HG03439 (cell line): Measurements from ENCODE around the gene FAM117A.

Experiments
- ATAC-seq: cut with Tn5 transposase; IDR thresholded peaks from one replicate; pipeline ENCODE4 v1.9.1; 2021; ENCODE audit warnings: mild to moderate bottlenecking, moderate library complexity; ENCODE audit not compliant: unreplicated experiment

Gene FAM117A

GRCh38 chr17:49715216-49715615, 48.7 kb downstream of the FAM117A start:
- ATAC-seq = no peak

DNA sequence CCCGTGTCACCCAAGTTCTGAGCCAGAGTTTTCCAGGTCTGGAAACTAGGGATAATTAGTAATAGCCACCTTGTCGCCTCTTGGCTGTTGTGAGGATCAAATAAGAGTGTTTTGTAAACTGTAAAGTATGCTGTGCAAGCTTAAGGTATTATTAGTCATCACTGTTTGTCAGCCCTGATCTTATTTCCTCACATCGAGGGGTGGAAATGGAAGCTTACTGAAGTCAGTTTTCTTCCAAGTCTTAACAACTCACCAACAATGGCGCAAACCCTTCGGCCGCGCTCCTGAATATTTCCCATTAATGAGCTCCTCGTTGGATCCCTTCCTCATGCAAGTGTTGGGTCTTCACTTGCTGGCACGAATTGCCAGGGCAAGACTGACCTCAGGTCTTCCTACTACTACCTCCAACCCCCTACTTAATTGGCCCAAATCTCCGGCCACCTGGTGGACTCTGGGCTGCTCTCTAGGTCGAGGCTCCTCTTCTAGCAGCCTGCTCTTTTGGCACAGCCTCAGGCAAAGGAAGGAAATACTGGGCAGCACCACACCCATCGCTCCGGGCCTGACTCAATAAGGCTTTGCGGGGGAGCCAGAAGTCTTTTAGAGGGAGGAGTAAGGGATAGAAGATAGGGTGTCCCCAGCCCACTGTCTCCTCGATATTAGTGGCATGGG, 55.3 kb downstream of the FAM117A start:
- ATAC-seq = no peak

DNA sequence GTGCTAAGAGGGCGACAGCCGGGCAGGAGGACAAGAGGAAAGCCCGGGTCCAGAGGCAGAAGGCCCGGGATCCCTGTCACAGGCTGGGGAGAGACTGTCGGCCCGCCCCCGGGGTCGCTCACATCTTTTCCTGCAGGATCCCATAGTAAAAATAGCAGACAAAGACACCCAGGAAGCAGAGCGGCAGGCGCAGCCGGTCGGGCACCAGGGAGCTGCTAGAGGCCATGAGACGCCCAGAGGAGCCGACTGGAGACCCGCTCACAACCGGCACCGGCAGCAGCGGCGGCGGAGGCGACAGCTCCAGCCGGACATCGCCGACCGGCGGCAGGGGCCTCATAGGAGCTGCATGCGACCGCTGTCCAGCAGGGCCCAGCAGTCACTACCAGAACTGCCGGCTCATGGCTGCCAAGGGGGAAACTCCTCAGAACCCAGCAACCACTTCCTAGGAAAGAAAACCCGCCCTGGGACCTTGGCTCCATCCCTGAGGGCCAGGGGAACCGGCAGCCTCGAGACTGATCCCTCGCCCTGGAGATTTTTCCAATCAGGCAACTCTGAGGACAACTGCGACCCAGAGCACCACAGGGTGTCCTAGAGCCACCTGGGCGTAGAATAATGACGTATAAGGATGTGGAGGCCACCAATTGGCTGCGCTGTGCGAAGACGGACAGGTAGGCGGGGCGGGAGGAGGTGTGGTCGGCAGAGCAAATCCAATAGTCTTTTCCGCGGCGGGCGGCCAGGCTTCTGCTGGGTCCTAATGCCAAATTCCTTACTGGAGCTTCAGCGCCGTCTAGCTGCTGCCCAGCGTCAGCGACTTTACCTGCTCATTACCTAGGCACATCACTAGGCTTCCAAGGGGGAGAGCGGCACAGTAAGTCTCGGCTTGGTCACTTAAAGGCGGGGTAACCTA, 56.1 kb downstream of the FAM117A start, which contains the start of gene SLC35B1:
SLC35B1 (minus strand) TSS at position 357 of the 907 bp plus-strand sequence; CDS start at position 226, 131 bp downstream.
- ATAC-seq = peak; percentile 93

GRCh38 chr17:49707246-49707607, 56.7 kb downstream of the FAM117A start:
- ATAC-seq = no peak

DNA sequence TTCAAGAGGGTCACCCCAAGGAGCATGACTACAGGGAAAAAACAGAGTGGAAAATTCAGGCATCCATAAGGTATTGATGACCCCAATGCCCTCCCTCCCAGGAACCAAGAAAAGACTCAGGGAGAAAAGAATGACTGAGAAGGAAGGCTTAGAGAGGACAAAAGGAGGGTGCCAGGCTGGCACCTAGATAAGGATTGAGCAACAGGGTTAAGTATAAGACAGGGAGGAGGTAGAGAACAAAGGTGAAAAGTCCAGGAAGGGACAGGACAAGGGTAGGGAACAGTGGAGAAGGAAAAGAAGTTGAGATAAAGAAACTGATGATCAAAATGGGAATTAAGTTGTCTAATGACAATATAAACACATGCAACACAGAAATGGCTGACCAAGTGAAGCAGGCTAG, 58.7 kb downstream of the FAM117A start:
- ATAC-seq = no peak

DNA sequence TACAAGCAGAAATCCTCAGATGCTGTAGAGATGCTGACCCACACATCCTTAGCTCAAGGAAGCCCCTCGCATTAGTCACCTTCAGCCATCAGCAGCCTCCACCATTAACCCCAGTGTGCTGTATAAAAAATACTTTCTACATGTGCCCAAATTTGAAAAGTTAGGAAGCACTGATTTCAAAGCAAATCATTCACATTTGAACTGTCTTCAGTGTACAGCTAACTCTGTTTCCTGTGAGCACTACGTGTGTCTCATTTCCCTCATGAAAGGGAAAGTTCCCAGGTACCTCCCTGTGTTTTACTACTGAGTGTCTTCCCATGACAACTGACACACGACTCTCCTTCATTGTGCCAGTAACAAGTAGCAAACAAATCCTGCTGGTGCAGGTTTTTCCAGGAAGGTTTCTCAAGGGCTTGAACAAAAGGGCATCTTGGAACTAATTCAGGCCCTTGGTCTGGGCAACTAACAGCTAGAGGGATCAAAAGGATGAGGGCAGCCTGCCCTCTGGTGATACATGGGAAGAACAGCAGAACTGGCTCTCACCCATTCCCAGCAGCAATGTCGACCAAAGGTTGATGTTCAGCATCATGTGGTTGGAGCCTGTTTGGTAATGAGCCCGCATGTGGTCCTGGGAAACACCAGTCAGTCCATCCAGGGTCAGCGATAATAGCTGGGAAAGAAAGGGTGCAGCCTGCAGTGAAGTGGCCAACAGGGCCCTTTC, 60.2 kb downstream of the FAM117A start:
- ATAC-seq = no peak

GRCh38 chr17:49700960-49701359, 63.0 kb downstream of the FAM117A start:
- ATAC-seq = no peak

- no peak for ATAC-seq
Measured at GRCh38 chr17:49699966-49700575, 63.9 kb downstream of the FAM117A start.

GRCh38 chr17:49698005-49698404, 65.9 kb downstream of the FAM117A start:
- no peak for ATAC-seq

DNA sequence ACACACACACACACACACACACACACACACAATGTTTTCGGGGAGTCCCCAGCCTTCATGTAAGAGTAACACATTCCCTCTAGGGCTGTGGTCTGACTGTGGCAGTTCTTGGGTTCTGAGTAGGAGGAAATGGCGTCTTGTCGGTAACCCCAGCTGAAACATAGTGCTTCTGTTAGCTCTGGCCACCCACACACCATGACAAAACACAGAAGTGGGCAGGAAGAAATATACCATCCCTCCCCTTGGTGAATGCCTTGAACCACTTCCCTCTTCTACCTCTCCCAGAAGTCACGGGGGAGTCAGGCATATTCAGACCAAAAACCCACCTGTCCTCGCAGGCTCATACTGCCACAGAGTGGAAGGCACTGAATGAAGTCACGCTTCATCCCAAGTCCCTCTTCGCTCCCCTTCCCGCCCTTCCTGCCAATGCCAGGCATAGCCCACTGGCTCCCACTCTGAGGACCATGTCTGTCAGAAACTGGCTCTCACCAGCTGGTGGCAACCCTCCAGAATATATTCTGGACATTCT, 67.6 kb downstream of the FAM117A start:
- ATAC-seq = peak; percentile 41

- no peak for ATAC-seq
Measured at GRCh38 chr17:49695698-49696232, 68.2 kb downstream of the FAM117A start.

GRCh38 chr17:49694847-49695697, 68.9 kb downstream of the FAM117A start:
- no peak for ATAC-seq

GRCh38 chr17:49692751-49693150, 71.2 kb downstream of the FAM117A start:
- no peak for ATAC-seq

- ATAC-seq = no peak
Measured at GRCh38 chr17:49691677-49692191, 72.2 kb downstream of the FAM117A start.

DNA sequence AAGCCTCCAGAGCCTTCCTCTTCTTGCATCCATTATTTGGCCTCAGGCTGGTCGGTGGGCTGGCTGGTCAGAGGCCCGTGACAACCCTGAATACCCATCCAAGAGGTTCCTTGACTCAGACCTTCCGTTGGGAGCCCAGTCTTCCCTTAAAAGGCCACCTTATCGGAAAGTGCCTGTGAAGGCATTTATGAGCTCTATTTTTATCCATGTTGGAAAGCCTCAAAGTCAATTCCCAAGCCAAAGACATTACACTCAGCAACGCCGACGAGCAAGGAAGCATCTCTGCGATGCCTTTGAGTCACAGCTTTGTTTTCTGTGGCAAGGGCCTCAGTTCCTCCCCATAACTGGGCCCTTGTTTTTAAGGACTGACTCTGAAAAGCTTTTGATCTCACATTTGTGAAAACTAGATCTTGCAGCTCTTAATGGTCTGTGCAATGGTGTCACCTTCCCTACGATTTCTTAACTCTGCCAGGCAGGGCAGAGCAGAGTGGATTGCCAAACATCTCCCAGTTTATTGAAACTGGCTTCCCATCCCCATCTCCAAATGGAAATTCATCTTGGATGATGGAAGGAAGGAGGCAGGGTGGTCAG, 72.8 kb downstream of the FAM117A start:
- no peak for ATAC-seq

- ATAC-seq = no peak
Measured at GRCh38 chr17:49690256-49690655, 73.7 kb downstream of the FAM117A start.

DNA sequence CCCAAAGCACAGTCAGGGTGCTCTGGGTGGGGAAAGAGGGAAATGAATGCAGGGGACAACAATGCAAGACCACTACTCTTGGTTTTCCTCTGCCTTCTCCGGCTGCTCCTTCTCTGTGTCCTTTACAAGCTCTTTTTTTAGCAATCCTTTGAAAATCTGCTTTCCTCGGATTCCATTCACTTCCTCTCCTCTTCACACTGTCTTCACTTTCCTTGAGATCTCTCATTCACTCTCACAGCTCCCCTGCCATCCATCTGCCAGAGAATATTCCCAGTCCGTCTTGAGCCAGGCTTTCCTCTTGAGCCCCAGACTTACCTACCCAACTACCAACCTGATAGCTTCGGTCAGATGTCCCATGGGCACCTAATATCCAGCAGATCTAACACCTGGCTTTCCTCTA, 75.1 kb downstream of the FAM117A start:
- ATAC-seq = no peak

DNA sequence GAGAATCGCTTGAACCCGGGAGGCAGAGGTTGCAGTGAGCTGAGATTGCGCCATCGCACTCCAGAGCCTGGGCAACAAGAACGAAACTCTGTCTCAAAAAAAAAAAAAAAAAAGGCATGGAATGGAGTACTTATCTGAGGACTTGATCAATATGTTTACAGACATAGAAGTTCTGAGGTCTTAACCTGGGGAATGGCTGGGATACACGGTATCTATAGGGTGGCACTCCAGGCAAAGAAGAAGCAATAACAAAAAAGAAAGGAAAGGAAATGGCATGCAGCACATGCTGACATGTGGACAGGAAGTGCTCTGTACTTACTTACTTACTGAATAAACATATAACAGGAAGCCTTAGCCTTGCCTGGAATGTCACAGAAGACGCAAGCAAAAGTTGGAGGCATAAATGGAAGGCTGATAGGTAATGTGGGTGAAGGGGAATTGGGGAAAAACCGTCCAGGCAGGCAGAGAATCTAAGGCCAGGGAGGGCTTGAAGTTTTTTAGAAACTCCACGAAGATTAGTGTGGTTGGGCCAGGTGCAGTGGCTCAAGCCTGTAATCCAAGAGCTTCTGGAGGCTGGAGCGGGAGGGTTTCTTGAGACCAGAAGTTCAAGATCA, 75.9 kb downstream of the FAM117A start:
- no peak for ATAC-seq
